Lower leg skin (tissue), 4 donors: ENCODE measurements around the gene RABL6. TPM values are rescaled to one million over a fixed set of nuclear protein-coding genes. Genes with fewer than 3 reads are reported as not detected.

Experiments used
- DNase-seq, 2 donors: peaks; one replicate each; pipeline ENCODE4 v3.0.0-alpha.2; 2019; ENCODE audit warnings: low spot score in 2 of 2
- H3K4me3 ChIP-seq: fragments of 200-600 bp; sonication (generic); 2 replicates; pipeline ENCODE4 v1.5.1; 2017; ENCODE audit warnings: mild to moderate bottlenecking, low read depth; ENCODE audit not compliant: poor library complexity, severe bottlenecking
- CTCF ChIP-seq, 3 donors: fragments of 450-650 bp; IDR thresholded peaks; one replicate each; pipeline ENCODE4 v1.5.1; 2016; ENCODE audit warnings: antibody characterized with exemption in 3 of 3, mild to moderate bottlenecking in 3 of 3, moderate library complexity in 2 of 3
- POLR2A ChIP-seq, 2 donors: fragments of 450-650 bp; IDR thresholded peaks; one replicate each; pipeline ENCODE4 v1.6.1; 2016 to 2017; ENCODE audit warnings: antibody characterized with exemption in 2 of 2, mild to moderate bottlenecking in 1 of 2, moderate library complexity in 1 of 2
- WGBS, 2 donors: methylation state at CpG; one replicate each; pipeline ENCODE4 v1.1.5; 2018; 5-methylcytosine and 5-hydroxymethylcytosine counted together
- intact Hi-C: fragments of 100-400 bp; cut with DNase I; formaldehyde crosslinking; loops from one replicate; pipeline ENCODE4 v1.15.0; 2023; ENCODE audit warnings: low total_unique reads
- total RNA-seq, 4 donors: library from RNA; depleted of rRNA; stranded (reverse); fragments of >200 nt; gene quantifications; one replicate each; pipeline ENCODE4 v1.1.0, GENCODE V29; 2016

RABL6 gene
- total RNA-seq, 4 donors from 2014 or later = 47.8 to 75.1 (median 55.5) TPM

GRCh38 chr9:136857166-136857565 lies 49.4 kb downstream of the RABL6 start:
- TF ChIP-seq POLR2A (IDR thresholded peaks at IDR 0.05) (no peak), CTCF (IDR thresholded peaks at IDR 0.05) (no peak)
- peak in 1 of 2 donors; percentile 12 for DNase-seq
- no peak overlapping the region for H3K4me3 ChIP-seq
- WGBS, 2 donors = 85 to 89% methylated on average over 14 to 16 of the region's 19 CpGs
- intact Hi-C loops = loop anchor here (10.0 kb wide), 1 partner anchor 88 kb away; the partner anchor contains the start of genes C8G and FBXW5

- intact Hi-C loops = loop anchor here (10.0 kb wide), 1 partner anchor 87 kb away; the partner anchor contains the start of genes C8G and FBXW5
- DNase-seq = peak in 1 of 2 donors; percentile 14
- no peak overlapping the region for H3K4me3 ChIP-seq
- 47 to 58% methylated on average over 7 to 19 of the region's 29 CpGs for WGBS, 2 donors
- TF ChIP-seq POLR2A (IDR thresholded peaks at IDR 0.05) = no peak
- no peak for TF ChIP-seq CTCF (IDR thresholded peaks at IDR 0.05)
Measured at GRCh38 chr9:136857581-136858412, 50.0 kb downstream of the RABL6 start.

GRCh38 chr9:136858452-136858843 lies 50.7 kb downstream of the RABL6 start:
- WGBS, 2 donors = 76% methylated on average over 10 to 13 of the region's 15 CpGs
- no peak for DNase-seq
- intact Hi-C loops = loop anchor here (10.0 kb wide), 1 partner anchor 86 kb away; the partner anchor contains the start of genes C8G and FBXW5
- TF ChIP-seq CTCF (IDR thresholded peaks at IDR 0.05) (no peak), POLR2A (IDR thresholded peaks at IDR 0.05) (no peak)
- H3K4me3 ChIP-seq = no peak overlapping the region

GRCh38 chr9:136858844-136859757 lies 51.4 kb downstream of the RABL6 start:
- no peak overlapping the region for H3K4me3 ChIP-seq
- intact Hi-C loops = loop anchor here (10.0 kb wide), 1 partner anchor 86 kb away; the partner anchor contains the start of genes C8G and FBXW5
- 42 to 48% methylated on average over 13 to 16 of the region's 20 CpGs for WGBS, 2 donors
- TF ChIP-seq POLR2A (IDR thresholded peaks at IDR 0.05) (no peak), CTCF (IDR thresholded peaks at IDR 0.05) (no peak)
- no peak for DNase-seq

GRCh38 chr9:136860529-136860928 lies 52.8 kb downstream of the RABL6 start:
- intact Hi-C loops = no loop called here
- TF ChIP-seq CTCF (IDR thresholded peaks at IDR 0.05) (no peak), POLR2A (IDR thresholded peaks at IDR 0.05) (no peak)
- H3K4me3 ChIP-seq = no peak overlapping the region
- no peak for DNase-seq
- WGBS, 2 donors = 94 to 97% methylated on average over 9 of the region's 9 CpGs
